Neural progenitor cell (in vitro differentiated cells): ENCODE measurements around the gene AREL1. TPM values are rescaled to one million over a fixed set of nuclear protein-coding genes. Genes with fewer than 3 reads are reported as not detected.

Source experiments
- DNase-seq: peaks from one replicate; pipeline ENCODE4 v3.0.0-alpha.2; 2016; ENCODE audit warnings: low spot score
- H2AFZ ChIP-seq: fragments of 200-600 bp; sonication (generic); replicated peaks from 2 replicates; pipeline ENCODE4 v1.6.1; 2016; ENCODE audit warnings: antibody characterized with exemption
- H3F3A ChIP-seq: fragments of 200-600 bp; sonication (generic); 2 replicates; pipeline ENCODE4 v1.6.1; 2016; ENCODE audit warnings: antibody characterized with exemption, low read depth
- H3K27ac ChIP-seq: fragments of 200-600 bp; sonication (generic); 2 replicates; pipeline ENCODE4 v1.5.1; 2016; ENCODE audit warnings: mild to moderate bottlenecking
- H3K27me3 ChIP-seq: fragments of 200-600 bp; sonication (generic); 2 replicates; pipeline ENCODE4 v1.6.1; 2016; ENCODE audit warnings: mild to moderate bottlenecking, moderate library complexity
- H3K36me3 ChIP-seq: fragments of 200-600 bp; sonication (generic); 2 replicates; pipeline ENCODE4 v1.5.1; 2016
- H3K4me1 ChIP-seq: fragments of 200-600 bp; sonication (generic); 2 replicates; pipeline ENCODE4 v1.6.1; 2016; ENCODE audit warnings: mixed run types
- H3K4me2 ChIP-seq: fragments of 200-600 bp; sonication (generic); 2 replicates; pipeline ENCODE4 v1.6.1; 2016
- H3K4me3 ChIP-seq: fragments of 200-600 bp; sonication (generic); 2 replicates; pipeline ENCODE4 v1.5.1; 2016
- H3K79me2 ChIP-seq: fragments of 200-600 bp; sonication (generic); 2 replicates; pipeline ENCODE4 v1.6.1; 2016; ENCODE audit warnings: low read depth
- H3K9ac ChIP-seq: fragments of 200-600 bp; sonication (generic); 2 replicates; pipeline ENCODE4 v1.6.1; 2016
- H3K9me3 ChIP-seq: fragments of 200-600 bp; sonication (generic); 2 replicates; pipeline ENCODE4 v1.5.1; 2016; ENCODE audit warnings: low read depth
- H4K20me1 ChIP-seq: fragments of 200-600 bp; sonication (generic); 2 replicates; pipeline ENCODE4 v1.6.1; 2016; ENCODE audit warnings: low read depth
- H3K27ac Mint-ChIP-seq: 3 replicates; pipeline ENCODE4 v1.8.0; 2021; ENCODE audit warnings: mixed read lengths
- H3K27me3 Mint-ChIP-seq: 2 replicates; pipeline ENCODE4 v1.8.0; 2022; ENCODE audit warnings: low read depth, mild to moderate bottlenecking, inconsistent platforms, moderate library complexity, mixed read lengths; ENCODE audit not compliant: insufficient read depth
- H3K36me3 Mint-ChIP-seq: 3 replicates; pipeline ENCODE4 v1.8.0; 2021; ENCODE audit warnings: mixed read lengths
- H3K4me1 Mint-ChIP-seq: 3 replicates; pipeline ENCODE4 v1.8.0; 2021; ENCODE audit warnings: mixed read lengths
- H3K4me3 Mint-ChIP-seq: 3 replicates; pipeline ENCODE4 v1.8.0; 2021; ENCODE audit warnings: mild to moderate bottlenecking, moderate library complexity, mixed read lengths
- H3K9me3 Mint-ChIP-seq: 3 replicates; pipeline ENCODE4 v1.8.0; 2020; ENCODE audit warnings: mixed read lengths
- CTCF ChIP-seq: fragments of 200-600 bp; sonication (generic); IDR thresholded peaks from 2 replicates; pipeline ENCODE4 v1.5.1; 2017; ENCODE audit warnings: antibody characterized with exemption, mild to moderate bottlenecking
- EZH2 ChIP-seq: fragments of 200-600 bp; sonication (generic); IDR thresholded peaks from 2 replicates; pipeline ENCODE4 v1.6.1; 2017; ENCODE audit warnings: antibody characterized with exemption, mild to moderate bottlenecking, moderate library complexity
- EZH2phosphoT487 ChIP-seq: fragments of 200-600 bp; sonication (generic); IDR thresholded peaks from 2 replicates; pipeline ENCODE4 v1.6.1; 2017; ENCODE audit warnings: antibody characterized with exemption
- total RNA-seq: library from RNA; depleted of rRNA; stranded (reverse); fragments of >200 nt; gene quantifications from 2 replicates; pipeline ENCODE4 v1.2.3, GENCODE V29; 2015; ENCODE audit warnings: low replicate concordance

Gene AREL1
- total RNA-seq, 1 donor from 2014 or later, result 25.2 TPM

GRCh38 chr14:74675219-74675618, 37.7 kb downstream of the AREL1 start:
- no peaks in the 10 kb centered on the region for H3K9me3 Mint-ChIP-seq
- no peak overlapping the region for H3K4me3 Mint-ChIP-seq
- Histone ChIP-seq H3K27me3 (no peaks in the 10 kb centered on the region), H2AFZ (no peak overlapping the region), H3K4me1 (no peaks in the 10 kb centered on the region), H3K79me2 (no peaks in the 10 kb centered on the region), H3K27ac (no peak overlapping the region), H3F3A (no peaks in the 10 kb centered on the region), H3K4me2 (no peak overlapping the region), H3K36me3 (no peaks in the 10 kb centered on the region), H4K20me1 (no peaks in the 10 kb centered on the region), H3K9ac (peak overlapping the region; percentile 27), H3K4me3 (no peak overlapping the region), H3K9me3 (no peaks in the 10 kb centered on the region)
- no peak overlapping the region for H3K27ac Mint-ChIP-seq
- no peak for TF ChIP-seq EZH2phosphoT487
- TF ChIP-seq EZH2, result no peak
- no peak for TF ChIP-seq CTCF
- H3K4me1 Mint-ChIP-seq, result no peaks in the 10 kb centered on the region
- peaks cover 5% of the 10 kb centered on the region for H3K27me3 Mint-ChIP-seq
- H3K36me3 Mint-ChIP-seq, result peaks cover 10% of the 10 kb centered on the region
- DNase-seq, result no peak

DNA sequence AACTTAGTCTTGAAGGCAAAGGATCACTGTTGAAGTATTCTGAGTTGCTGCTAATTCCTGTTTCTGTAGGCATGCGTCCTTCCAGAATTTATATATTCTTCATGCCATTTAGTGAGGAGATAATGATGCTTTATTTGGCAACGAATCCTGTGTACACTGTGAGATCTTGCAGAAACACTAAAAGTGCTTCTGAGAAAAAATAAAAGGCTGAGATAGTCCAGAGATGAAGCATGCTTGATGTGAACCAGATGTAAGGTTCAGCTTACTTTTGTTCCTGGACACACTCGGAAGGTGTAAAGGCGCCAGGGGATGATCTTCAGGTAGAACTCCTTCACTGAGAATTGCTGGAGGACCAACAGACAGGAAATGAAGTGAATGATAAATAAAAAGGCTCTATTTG, 39.1 kb downstream of the AREL1 start:
- no peak for DNase-seq
- Histone ChIP-seq H3K9ac (no peak overlapping the region), H3K27me3 (no peaks in the 10 kb centered on the region), H3K4me2 (no peak overlapping the region), H3K79me2 (no peaks in the 10 kb centered on the region), H3K4me1 (no peaks in the 10 kb centered on the region), H2AFZ (no peak overlapping the region), H3K4me3 (no peak overlapping the region), H3K36me3 (no peaks in the 10 kb centered on the region), H4K20me1 (no peaks in the 10 kb centered on the region), H3K9me3 (no peaks in the 10 kb centered on the region), H3F3A (no peaks in the 10 kb centered on the region), H3K27ac (no peak overlapping the region)
- Mint-ChIP-seq H3K4me3 (no peak overlapping the region), H3K4me1 (no peaks in the 10 kb centered on the region), H3K27ac (no peak overlapping the region), H3K9me3 (no peaks in the 10 kb centered on the region), H3K27me3 (peaks cover 5% of the 10 kb centered on the region), H3K36me3 (peaks cover 14% of the 10 kb centered on the region)
- TF ChIP-seq EZH2phosphoT487 (no peak), CTCF (no peak), EZH2 (no peak)

DNA sequence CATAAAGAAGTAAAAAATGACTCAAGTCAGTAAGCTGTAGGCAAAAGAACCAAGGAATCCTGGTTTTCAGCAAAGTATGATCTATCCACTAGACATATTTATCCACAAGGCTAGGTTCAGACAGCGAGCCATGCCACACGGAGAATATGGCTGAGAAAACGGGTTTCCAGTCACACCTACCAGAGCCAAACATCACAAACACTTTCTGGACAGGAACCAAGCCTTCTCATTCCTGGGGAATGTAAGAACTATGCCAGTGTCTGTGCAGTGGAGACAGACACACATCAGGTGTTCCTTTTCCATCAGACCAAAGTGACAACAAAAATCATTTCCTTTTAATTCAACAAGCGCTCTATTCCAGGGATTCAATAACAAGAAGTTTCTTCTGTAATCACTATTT, 41.1 kb downstream of the AREL1 start:
- no peak overlapping the region for H3K9ac ChIP-seq
- H3K4me1 ChIP-seq, result no peaks in the 10 kb centered on the region
- peaks cover 5% of the 10 kb centered on the region for H3K36me3 ChIP-seq
- H3K27me3 ChIP-seq, result no peaks in the 10 kb centered on the region
- H3K27ac ChIP-seq, result no peak overlapping the region
- H4K20me1 ChIP-seq, result no peaks in the 10 kb centered on the region
- no peaks in the 10 kb centered on the region for H3K79me2 ChIP-seq
- no peak for DNase-seq
- H3F3A ChIP-seq, result no peaks in the 10 kb centered on the region
- H3K4me2 ChIP-seq, result no peak overlapping the region
- H3K9me3 Mint-ChIP-seq, result no peaks in the 10 kb centered on the region
- peaks cover 16% of the 10 kb centered on the region for H3K36me3 Mint-ChIP-seq
- H3K9me3 ChIP-seq, result no peaks in the 10 kb centered on the region
- peaks cover 2% of the 10 kb centered on the region for H3K27me3 Mint-ChIP-seq
- TF ChIP-seq EZH2phosphoT487, result no peak
- TF ChIP-seq EZH2, result no peak
- no peak for TF ChIP-seq CTCF
- no peak overlapping the region for H3K4me3 ChIP-seq
- H3K4me3 Mint-ChIP-seq, result no peak overlapping the region
- no peak overlapping the region for H3K27ac Mint-ChIP-seq
- H3K4me1 Mint-ChIP-seq, result no peaks in the 10 kb centered on the region
- no peak overlapping the region for H2AFZ ChIP-seq
